HEK293 (cell line): Measurements from ENCODE around the gene HNRNPM.
A peak's percentile ranks its signal among the peaks of the same experiment; 100 is the strongest.

Source experiments
- GLI4 ChIP-seq: fragments of 450-650 bp; formaldehyde crosslinking; IDR thresholded peaks from 2 replicates; pipeline ENCODE4 v1.5.1; 2016; ENCODE audit warnings: missing biosample characterization, missing genetic modification characterization
- ZNF302 ChIP-seq: fragments of 450-650 bp; formaldehyde crosslinking; IDR thresholded peaks from 2 replicates; pipeline ENCODE4 v1.5.1; 2016; ENCODE audit warnings: missing biosample characterization, missing genetic modification characterization, low read depth
- TF ChIP-seq, protein P1 (sequence below): fragments of 450-650 bp; formaldehyde crosslinking; IDR thresholded peaks from 2 replicates; pipeline ENCODE4 v1.5.1; 2016; ENCODE audit warnings: missing biosample characterization, missing genetic modification characterization

DNA sequence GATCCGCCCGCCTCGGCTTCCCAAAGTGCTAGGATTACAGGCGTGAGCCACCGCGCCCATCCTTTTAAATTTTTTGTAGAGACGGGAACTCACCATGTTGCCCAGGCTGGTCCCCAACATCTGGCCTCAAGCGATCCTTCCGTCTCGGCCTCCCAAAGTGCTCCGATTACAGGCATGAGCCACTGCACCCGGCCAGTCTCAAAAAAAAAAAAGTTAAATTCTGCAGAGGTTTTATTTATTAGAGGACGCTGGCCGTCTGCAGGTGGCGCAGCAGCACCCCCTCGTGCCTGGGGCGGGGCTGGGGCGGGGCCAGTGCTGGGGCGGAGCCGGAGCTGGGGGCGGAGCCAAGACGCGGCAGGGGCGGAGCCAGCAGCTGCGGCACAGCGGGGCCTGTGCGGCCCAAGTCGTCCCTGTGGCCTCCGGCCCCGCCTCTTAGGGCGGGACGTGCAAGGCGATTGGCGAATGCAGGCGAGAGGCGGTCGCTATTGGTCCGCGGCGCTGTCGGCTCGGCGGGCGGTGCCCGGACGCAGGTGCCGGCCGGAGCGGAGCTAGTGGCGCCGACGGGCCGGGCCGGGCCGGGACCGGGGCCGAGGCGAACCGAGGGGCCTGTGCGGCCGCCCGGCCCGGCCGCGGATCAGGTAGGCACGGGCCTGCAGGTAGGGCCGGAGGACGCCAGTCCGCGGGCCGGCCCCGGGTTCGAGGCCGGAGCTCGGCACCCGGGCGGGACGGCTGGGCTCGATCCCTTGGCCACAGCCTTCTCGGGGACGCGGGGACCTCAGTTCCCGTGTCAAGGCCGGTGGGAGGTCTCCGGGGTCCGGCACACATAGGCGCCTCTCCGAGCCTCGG lies 31.8 kb upstream of the HNRNPM start, which contains the start of gene MARCHF2:
- no peak for TF ChIP-seq ZNF302 (tag by site-specific recombination)
- no peak for TF ChIP-seq GLI4 (tag by site-specific recombination)
- TF ChIP-seq, protein P1, sequence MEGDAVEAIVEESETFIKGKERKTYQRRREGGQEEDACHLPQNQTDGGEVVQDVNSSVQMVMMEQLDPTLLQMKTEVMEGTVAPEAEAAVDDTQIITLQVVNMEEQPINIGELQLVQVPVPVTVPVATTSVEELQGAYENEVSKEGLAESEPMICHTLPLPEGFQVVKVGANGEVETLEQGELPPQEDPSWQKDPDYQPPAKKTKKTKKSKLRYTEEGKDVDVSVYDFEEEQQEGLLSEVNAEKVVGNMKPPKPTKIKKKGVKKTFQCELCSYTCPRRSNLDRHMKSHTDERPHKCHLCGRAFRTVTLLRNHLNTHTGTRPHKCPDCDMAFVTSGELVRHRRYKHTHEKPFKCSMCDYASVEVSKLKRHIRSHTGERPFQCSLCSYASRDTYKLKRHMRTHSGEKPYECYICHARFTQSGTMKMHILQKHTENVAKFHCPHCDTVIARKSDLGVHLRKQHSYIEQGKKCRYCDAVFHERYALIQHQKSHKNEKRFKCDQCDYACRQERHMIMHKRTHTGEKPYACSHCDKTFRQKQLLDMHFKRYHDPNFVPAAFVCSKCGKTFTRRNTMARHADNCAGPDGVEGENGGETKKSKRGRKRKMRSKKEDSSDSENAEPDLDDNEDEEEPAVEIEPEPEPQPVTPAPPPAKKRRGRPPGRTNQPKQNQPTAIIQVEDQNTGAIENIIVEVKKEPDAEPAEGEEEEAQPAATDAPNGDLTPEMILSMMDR (tag by site-specific recombination), result peak; percentile 42
